Lung (tissue), 12 donors: ENCODE results near the gene TAB2. TPM values are rescaled to one million over a fixed set of nuclear protein-coding genes. Genes with fewer than 3 reads are reported as not detected.

Source experiments
- ATAC-seq: fragments of 200-7000 bp; cut with Tn5 transposase; one replicate; pipeline ENCODE4 v1.9.1; 2020; ENCODE audit warnings: moderate number of reproducible peaks; ENCODE audit not compliant: insufficient read depth, low FRiP score
- DNase-seq, 3 donors: peaks; one replicate each; pipeline ENCODE4 v3.0.0-alpha.2; 2013 to 2017
- H3K27ac ChIP-seq, 2 donors: one replicate each; pipeline ENCODE4 v1.5.1; 2013; ENCODE audit warnings: mild to moderate bottlenecking in 2 of 2, moderate library complexity in 2 of 2, control low read depth in 1 of 2, inconsistent platforms in 1 of 2, low read depth in 1 of 2, low read length in 1 of 2
- H3K27me3 ChIP-seq, 3 donors: one replicate each; pipeline ENCODE4 v1.5.1; 2013; ENCODE audit warnings: low read length in 2 of 3; ENCODE audit not compliant: control insufficient read depth in 3 of 3, insufficient read depth in 3 of 3
- H3K36me3 ChIP-seq, 4 donors: one replicate each; pipeline ENCODE4 v1.5.1; 2013; ENCODE audit warnings: low read length in 4 of 4, mild to moderate bottlenecking in 1 of 4, moderate library complexity in 1 of 4; ENCODE audit not compliant: control insufficient read depth in 4 of 4, insufficient read depth in 4 of 4
- H3K4me1 ChIP-seq, 5 donors: one replicate each; pipeline ENCODE4 v1.5.1; 2013; ENCODE audit warnings: low read length in 5 of 5, mild to moderate bottlenecking in 2 of 5, moderate library complexity in 1 of 5; ENCODE audit not compliant: control insufficient read depth in 5 of 5, insufficient read depth in 5 of 5
- H3K4me3 ChIP-seq: one replicate; pipeline ENCODE4 v1.5.1; 2013; ENCODE audit warnings: mild to moderate bottlenecking, control low read depth, moderate library complexity
- H3K9ac ChIP-seq, 2 donors: one replicate each; pipeline ENCODE4 v1.5.1; 2013; ENCODE audit warnings: low read length in 2 of 2, control low read depth in 1 of 2; ENCODE audit not compliant: insufficient read depth in 1 of 2
- H3K9me3 ChIP-seq, 4 donors: one replicate each; pipeline ENCODE4 v1.5.1; 2013; ENCODE audit warnings: low read length in 3 of 4, mild to moderate bottlenecking in 1 of 4, moderate library complexity in 1 of 4; ENCODE audit not compliant: control insufficient read depth in 4 of 4, insufficient read depth in 3 of 4
- CTCF ChIP-seq: IDR thresholded peaks from 2 replicates; pipeline ENCODE4 v1.5.1; 2012; ENCODE audit warnings: mild to moderate bottlenecking; ENCODE audit errors: control extremely low read depth, extremely low read depth
- WGBS, 2 donors: extraction: QIAGEN DNeasy Blood & Tissue Kit; methylation state at CpG; one replicate each; pipeline ENCODE4 v1.1.7; 2013; 5-methylcytosine and 5-hydroxymethylcytosine counted together
- polyA plus RNA-seq, 2 donors: library from polyadenylated mRNA; stranded (reverse); fragments of 200-250 nt; gene quantifications; one replicate each; pipeline ENCODE4 v1.2.1, GENCODE V29; 2013
- total RNA-seq, 2 donors: library from RNA; depleted of rRNA in 1 of 2; stranded (reverse); fragments of >200 nt in 1 of 2; gene quantifications; one replicate each; pipeline ENCODE4 v1.2.1, GENCODE V29; 2014 to 2021
- donor health status: control.
- donor health status: control.
- donor health status: Bipolar disorder and iron deficiency.
- donor health status: healthy.
- donor health status: DM: yes; HTN: yes; CAD: no.

Gene TAB2
- total and polyA plus RNA-seq, 4 donors, result 15.8 to 75.9 (median 33.2) TPM

GRCh38 chr6:149275621-149276020, 41.9 kb upstream of the TAB2 start:
- H3K27me3 ChIP-seq, result no peaks in the 10 kb centered on the region
- WGBS, 2 donors, result 90% methylated on average over 3 of the region's 3 CpGs
- H3K4me3 ChIP-seq, result no peak overlapping the region
- H3K27ac ChIP-seq, result no peak overlapping the region
- H3K36me3 ChIP-seq, result no peaks in the 10 kb centered on the region
- peaks cover 0 to 3% (median 0%) of the 10 kb centered on the region in 4 donors for H3K9me3 ChIP-seq
- no peak for DNase-seq
- no peak for TF ChIP-seq CTCF
- ATAC-seq, result no peak
- H3K9ac ChIP-seq, result no peak overlapping the region
- H3K4me1 ChIP-seq, result no peaks in the 10 kb centered on the region

GRCh38 chr6:149277621-149278020, 39.9 kb upstream of the TAB2 start:
- TF ChIP-seq CTCF, result no peak
- no peak overlapping the region for H3K27ac ChIP-seq
- H3K4me3 ChIP-seq, result no peak overlapping the region
- DNase-seq, result no peak
- no peak for ATAC-seq
- no peak overlapping the region for H3K9ac ChIP-seq
- no peaks in the 10 kb centered on the region for H3K4me1 ChIP-seq
- no peaks in the 10 kb centered on the region for H3K9me3 ChIP-seq
- no peaks in the 10 kb centered on the region for H3K36me3 ChIP-seq
- H3K27me3 ChIP-seq, result no peaks in the 10 kb centered on the region

GRCh38 chr6:149278997-149279396, 38.5 kb upstream of the TAB2 start:
- Histone ChIP-seq H3K27me3 (no peaks in the 10 kb centered on the region), H3K36me3 (no peaks in the 10 kb centered on the region), H3K9ac (no peak overlapping the region), H3K4me3 (no peak overlapping the region), H3K4me1 (no peaks in the 10 kb centered on the region), H3K9me3 (no peaks in the 10 kb centered on the region), H3K27ac (no peak overlapping the region)
- WGBS, 2 donors, result 32 to 57% methylated on average over 1 of the region's 1 CpG
- TF ChIP-seq CTCF, result no peak
- DNase-seq (no peak), ATAC-seq (no peak)

GRCh38 chr6:149284904-149285303, 32.6 kb upstream of the TAB2 start:
- WGBS, 2 donors, result 68 to 85% methylated on average over 3 of the region's 3 CpGs
- ATAC-seq, result no peak
- no peak for DNase-seq
- Histone ChIP-seq H3K36me3 (no peaks in the 10 kb centered on the region), H3K27ac (no peak overlapping the region), H3K27me3 (no peaks in the 10 kb centered on the region), H3K4me3 (no peak overlapping the region), H3K4me1 (no peaks in the 10 kb centered on the region), H3K9ac (no peak overlapping the region), H3K9me3 (no peaks in the 10 kb centered on the region)
- TF ChIP-seq CTCF, result no peak
